Small intestine (tissue), 7 donors: Measurements from ENCODE around the gene AZU1. TPM values are rescaled to one million over a fixed set of nuclear protein-coding genes. Genes with fewer than 3 reads are reported as not detected.
"Not testable (repeated sequence)": the region's sequence is repeated elsewhere in the genome, so short reads cannot be mapped to it uniquely, and the experiment has no call there.

Source experiments
- DNase-seq, 2 donors: peaks; one replicate each; pipeline versions ENCODE4 v3.0.0 to v3.0.0-alpha.2; 2013
- FAIRE-seq: peaks from 2 replicates; lab custom pipeline; 2012; peaks lifted over from hg19 to GRCh38; lab: Jason Lieb, UNC
- H3K27ac ChIP-seq, 3 donors: one replicate each; pipeline ENCODE4 v1.5.1; 2013; ENCODE audit warnings: low read length in 2 of 3, mild to moderate bottlenecking in 2 of 3, control low read depth in 1 of 3, inconsistent platforms in 1 of 3, low read depth in 1 of 3, moderate library complexity in 1 of 3
- H3K27me3 ChIP-seq, 3 donors: one replicate each; pipeline ENCODE4 v1.6.1; 2013; ENCODE audit warnings: low read length in 3 of 3, inconsistent platforms in 1 of 3; ENCODE audit not compliant: control insufficient read depth in 3 of 3, insufficient read depth in 3 of 3
- H3K36me3 ChIP-seq, 3 donors: one replicate each; pipeline ENCODE4 v1.6.1; 2013; ENCODE audit warnings: low read length in 3 of 3, inconsistent platforms in 1 of 3, low read depth in 1 of 3, mild to moderate bottlenecking in 1 of 3, moderate library complexity in 1 of 3; ENCODE audit not compliant: control insufficient read depth in 3 of 3, insufficient read depth in 2 of 3
- H3K4me1 ChIP-seq, 3 donors: one replicate each; pipeline ENCODE4 v1.6.1; 2013; ENCODE audit warnings: low read length in 2 of 3, inconsistent platforms in 1 of 3, low read depth in 1 of 3, mild to moderate bottlenecking in 1 of 3, moderate library complexity in 1 of 3; ENCODE audit not compliant: control insufficient read depth in 3 of 3, insufficient read depth in 2 of 3
- H3K4me3 ChIP-seq, 3 donors: one replicate each; pipeline ENCODE4 v1.5.1; 2013; ENCODE audit warnings: low read length in 3 of 3, control low read depth in 1 of 3, inconsistent platforms in 1 of 3, low read depth in 1 of 3, mild to moderate bottlenecking in 1 of 3, moderate library complexity in 1 of 3
- H3K9me3 ChIP-seq, 2 donors: one replicate each; pipeline ENCODE4 v1.6.1; 2013; ENCODE audit warnings: low read depth in 1 of 2, low read length in 1 of 2; ENCODE audit not compliant: control insufficient read depth in 2 of 2, insufficient read depth in 1 of 2
- WGBS, 3 donors: extraction: QIAGEN DNeasy Blood & Tissue Kit; methylation state at CpG; one replicate each; pipeline ENCODE4 v1.1.7; 2013; 5-methylcytosine and 5-hydroxymethylcytosine counted together
- polyA plus RNA-seq, 4 donors: library from polyadenylated mRNA; stranded (reverse) in 3 of 4; unstranded in 1 of 4; fragments of 200-250 nt in 3 of 4; fragments of 120-200 nt in 1 of 4; gene quantifications; one replicate each; pipeline versions ENCODE4 v1.2.1 to v1.2.3, GENCODE V29; 2013
- donor health status: healthy with polysubstance abuse.
- donor health status: control.
- donor health status: control.
- donor health status: Bipolar disorder and iron deficiency.
- donor health status: healthy.

Gene AZU1
- polyA plus RNA-seq, 4 donors, result 0.22 TPM; not detected in 3

GRCh38 chr19:843836-844545 lies 16.4 kb downstream of the AZU1 start:
- WGBS, 3 donors, result 9 to 33% (median 10%) methylated on average over 24 to 69 of the region's 70 CpGs
- DNase-seq (no peak), FAIRE-seq (no peak)
- Histone ChIP-seq H3K4me3 (no peak overlapping the region), H3K36me3 (no peaks in the 10 kb centered on the region), H3K4me1 (peaks cover 0 to 5% (median 0%) of the 10 kb centered on the region in 3 donors), H3K27me3 (peaks cover 4 to 68% (median 10%) of the 10 kb centered on the region in 3 donors), H3K27ac (no peak overlapping the region), H3K9me3 (no peaks in the 10 kb centered on the region)

- 9 to 40% (median 16%) methylated on average over 10 to 11 of the region's 11 CpGs for WGBS, 3 donors
- no peak for FAIRE-seq
Observed at GRCh38 chr19:844546-844971, 16.9 kb downstream of the AZU1 start.

GRCh38 chr19:845707-846521 lies 18.3 kb downstream of the AZU1 start:
- FAIRE-seq (no peak), DNase-seq (no peak)
- Histone ChIP-seq H3K27me3 (peaks cover 4 to 79% (median 10%) of the 10 kb centered on the region in 3 donors), H3K4me3 (no peak overlapping the region), H3K9me3 (no peaks in the 10 kb centered on the region), H3K4me1 (peaks cover 0 to 5% (median 0%) of the 10 kb centered on the region in 3 donors), H3K27ac (no peak overlapping the region), H3K36me3 (no peaks in the 10 kb centered on the region)
- WGBS, 3 donors, result 57 to 72% (median 57%) methylated on average over 27 to 37 of the region's 37 CpGs

More at GRCh38 chr19:844546-844971, 16.9 kb downstream of the AZU1 start:
- no peak overlapping the region for H3K4me3 ChIP-seq
- H3K9me3 ChIP-seq, result no peaks in the 10 kb centered on the region
- DNase-seq, result no peak
- peaks cover 0 to 5% (median 0%) of the 10 kb centered on the region in 3 donors for H3K4me1 ChIP-seq
- H3K36me3 ChIP-seq, result no peaks in the 10 kb centered on the region
- peaks cover 4 to 69% (median 10%) of the 10 kb centered on the region in 3 donors for H3K27me3 ChIP-seq
- no peak overlapping the region for H3K27ac ChIP-seq

GRCh38 chr19:848386-848921 lies 20.8 kb downstream of the AZU1 start:
- H3K4me1 ChIP-seq, result peaks cover 0 to under 1% (median 0%) of the 10 kb centered on the region in 3 donors
- no peak for FAIRE-seq
- peaks cover 8 to 84% (median 11%) of the 10 kb centered on the region in 3 donors for H3K27me3 ChIP-seq
- 30 to 45% (median 33%) methylated on average over 11 to 12 of the region's 12 CpGs for WGBS, 3 donors
- H3K9me3 ChIP-seq, result no peaks in the 10 kb centered on the region
- no peak for DNase-seq
- no peaks in the 10 kb centered on the region for H3K36me3 ChIP-seq
- no peak overlapping the region for H3K4me3 ChIP-seq
- peak overlapping the region in 1 of 3 donors; percentile 32 for H3K27ac ChIP-seq

- H3K27me3 ChIP-seq, result peaks cover 7 to 78% (median 11%) of the 10 kb centered on the region in 3 donors
- H3K27ac ChIP-seq, FAIRE-seq, DNase-seq, H3K4me1 ChIP-seq, H3K36me3 ChIP-seq, H3K9me3 ChIP-seq, H3K4me3 ChIP-seq: not testable (repeated sequence)
- 66 to 78% (median 75%) methylated on average over 8 of the region's 8 CpGs for WGBS, 3 donors
Observed at GRCh38 chr19:849195-849594, 21.6 kb downstream of the AZU1 start.

- DNase-seq (peak; percentile 35 to 59), FAIRE-seq (no peak)
Observed at GRCh38 chr19:850221-850978, 22.8 kb downstream of the AZU1 start.

GRCh38 chr19:850979-851335 lies 23.3 kb downstream of the AZU1 start:
- H3K27me3 ChIP-seq, result peaks cover 3 to 63% (median 10%) of the 10 kb centered on the region in 3 donors

More at GRCh38 chr19:850221-850978, 22.8 kb downstream of the AZU1 start:
- H3K36me3 ChIP-seq, result no peaks in the 10 kb centered on the region
- no peak overlapping the region for H3K4me3 ChIP-seq
- peak overlapping the region in 2 of 3 donors; percentile 45 to 91 for H3K27ac ChIP-seq
- H3K9me3 ChIP-seq, result no peaks in the 10 kb centered on the region
- H3K27me3 ChIP-seq, result peaks cover 3 to 68% (median 11%) of the 10 kb centered on the region in 3 donors
- WGBS, 3 donors, result 17 to 22% (median 20%) methylated on average over 21 to 28 of the region's 28 CpGs
- no peaks in the 10 kb centered on the region for H3K4me1 ChIP-seq

More at GRCh38 chr19:850979-851335, 23.3 kb downstream of the AZU1 start:
- no peak for FAIRE-seq
- no peaks in the 10 kb centered on the region for H3K36me3 ChIP-seq
- no peaks in the 10 kb centered on the region for H3K9me3 ChIP-seq
- peak overlapping the region in 2 of 3 donors; percentile 45 to 91 for H3K27ac ChIP-seq
- DNase-seq, result no peak
- H3K4me3 ChIP-seq, result no peak overlapping the region
- H3K4me1 ChIP-seq, result no peaks in the 10 kb centered on the region
- WGBS, 3 donors, result 30 to 36% (median 34%) methylated on average over 13 of the region's 13 CpGs
